Mesenchymal stem cell (in vitro differentiated cells and primary cell): Measurements from ENCODE around the gene NKAIN2.

Experiments
- DNase-seq: peaks from one replicate; pipeline ENCODE4 v3.0.0-alpha.2; 2013
- H2AFZ ChIP-seq: one replicate; pipeline ENCODE4 v1.6.1; 2013; ENCODE audit warnings: low read depth, mild to moderate bottlenecking, control low read depth, inconsistent platforms, low read length, moderate library complexity
- H2AK5ac ChIP-seq: 2 replicates; pipeline ENCODE4 v1.6.1; 2013; ENCODE audit warnings: low read length, moderate library complexity, mild to moderate bottlenecking, inconsistent platforms; ENCODE audit not compliant: severe bottlenecking
- H2BK120ac ChIP-seq: one replicate; pipeline ENCODE4 v1.6.1; 2013; ENCODE audit warnings: low read depth, mild to moderate bottlenecking, inconsistent platforms, low read length, moderate library complexity
- H2BK12ac ChIP-seq, 2 experiments: one replicate each; pipeline ENCODE4 v1.6.1; 2013; ENCODE audit warnings: inconsistent platforms in 2 of 2, low read length in 2 of 2, mild to moderate bottlenecking in 2 of 2, moderate library complexity in 2 of 2, control low read depth in 1 of 2
- H2BK15ac ChIP-seq: one replicate; pipeline ENCODE4 v1.6.1; 2013; ENCODE audit warnings: mild to moderate bottlenecking, low read depth, inconsistent platforms; ENCODE audit not compliant: poor library complexity, severe bottlenecking
- H2BK5ac ChIP-seq: 2 replicates; pipeline ENCODE4 v1.6.1; 2013; ENCODE audit warnings: low read depth, mild to moderate bottlenecking, low read length, control low read depth, inconsistent platforms; ENCODE audit not compliant: poor library complexity, severe bottlenecking
- H3K14ac ChIP-seq, 2 experiments: one replicate each; pipeline ENCODE4 v1.6.1; 2013; ENCODE audit warnings: inconsistent platforms in 2 of 2, low read length in 2 of 2, control low read depth in 1 of 2, mild to moderate bottlenecking in 1 of 2, moderate library complexity in 1 of 2
- H3K18ac ChIP-seq, 2 experiments: one replicate each; pipeline ENCODE4 v1.6.1; 2013; ENCODE audit warnings: inconsistent platforms in 2 of 2, low read length in 2 of 2, control low read depth in 1 of 2, low read depth in 1 of 2, mild to moderate bottlenecking in 1 of 2
- H3K23ac ChIP-seq, 2 experiments: one replicate each; pipeline ENCODE4 v1.6.1; 2013; ENCODE audit warnings: inconsistent platforms in 2 of 2, low read length in 2 of 2, mild to moderate bottlenecking in 2 of 2, moderate library complexity in 2 of 2, control low read depth in 1 of 2
- H3K27ac ChIP-seq: 2 replicates; pipeline ENCODE4 v1.5.1; 2013; ENCODE audit warnings: mild to moderate bottlenecking, moderate library complexity, low read length, control low read depth, inconsistent platforms; ENCODE audit not compliant: poor library complexity, severe bottlenecking
- H3K27me3 ChIP-seq, 2 experiments: 2 replicates each; pipeline versions ENCODE4 v1.6.1 to v1.7.0; 2013; ENCODE audit warnings: low read length in 2 of 2, mild to moderate bottlenecking in 2 of 2, moderate library complexity in 2 of 2, control low read depth in 1 of 2, inconsistent platforms in 1 of 2; ENCODE audit not compliant: control insufficient read depth in 1 of 2, insufficient read depth in 1 of 2
- H3K36me3 ChIP-seq, 2 experiments: 2 replicates each; pipeline versions ENCODE4 v1.6.1 to v1.7.0; 2013; ENCODE audit warnings: low read length in 2 of 2, control low read depth in 1 of 2, inconsistent platforms in 1 of 2, low read depth in 1 of 2, mild to moderate bottlenecking in 1 of 2; ENCODE audit not compliant: insufficient read depth in 2 of 2, control insufficient read depth in 1 of 2
- H3K4ac ChIP-seq, 2 experiments: one replicate each; pipeline ENCODE4 v1.6.1; 2013; ENCODE audit warnings: inconsistent platforms in 2 of 2, low read length in 2 of 2, mild to moderate bottlenecking in 2 of 2, moderate library complexity in 2 of 2, control low read depth in 1 of 2, low read depth in 1 of 2
- H3K4me1 ChIP-seq: 2 replicates; pipeline ENCODE4 v1.6.1; 2013; ENCODE audit warnings: low read depth, low read length, control low read depth; ENCODE audit not compliant: control insufficient read depth, insufficient read depth
- H3K4me2 ChIP-seq: 2 replicates; pipeline ENCODE4 v1.6.1; 2013; ENCODE audit warnings: low read length, mild to moderate bottlenecking, inconsistent platforms; ENCODE audit not compliant: poor library complexity, severe bottlenecking
- H3K4me3 ChIP-seq, 2 experiments: 2 replicates each; pipeline versions ENCODE4 v1.5.1 to v1.7.0; 2013; ENCODE audit warnings: low read length in 2 of 2, mild to moderate bottlenecking in 2 of 2, control low read depth in 1 of 2, low read depth in 1 of 2; ENCODE audit not compliant: insufficient read depth in 1 of 2
- H3K79me1 ChIP-seq: replicated peaks from 2 replicates; pipeline ENCODE4 v1.6.1; 2013; ENCODE audit warnings: mild to moderate bottlenecking, control low read depth, low read length, inconsistent platforms; ENCODE audit not compliant: poor library complexity, severe bottlenecking
- H3K9ac ChIP-seq: 2 replicates; pipeline ENCODE4 v1.7.0; 2013; ENCODE audit warnings: mild to moderate bottlenecking, low read length, moderate library complexity
- H3K9me3 ChIP-seq: 2 replicates; pipeline ENCODE4 v1.7.0; 2013; ENCODE audit warnings: mild to moderate bottlenecking, low read length; ENCODE audit not compliant: control insufficient read depth
- H4K8ac ChIP-seq: one replicate; pipeline ENCODE4 v1.6.1; 2013; ENCODE audit warnings: inconsistent platforms, mild to moderate bottlenecking, low read length, moderate library complexity
- H4K91ac ChIP-seq: one replicate; pipeline ENCODE4 v1.6.1; 2013; ENCODE audit warnings: mild to moderate bottlenecking, low read length, inconsistent platforms
- WGBS: methylation state at CpG from one replicate; pipeline ENCODE4 v1.1.7; 2013; ENCODE audit warnings: mixed read lengths; 5-methylcytosine and 5-hydroxymethylcytosine counted together

NKAIN2 gene

GRCh38 chr6:124539096-124539495, 735.4 kb downstream of the NKAIN2 start:
- Histone ChIP-seq H2BK15ac (no peak overlapping the region), H2BK120ac (no peak overlapping the region), H3K27ac (no peak overlapping the region), H2BK5ac (no peak overlapping the region), H2BK12ac (no peak overlapping the region), H3K4me2 (no peak overlapping the region), H4K8ac (no peak overlapping the region), H3K9ac (no peak overlapping the region), H2AK5ac (no peak overlapping the region), H3K9me3 (no peaks in the 10 kb centered on the region), H3K4me1 (no peaks in the 10 kb centered on the region), H3K4me3 (no peak overlapping the region), H2AFZ (no peak overlapping the region), H3K27me3 (no peaks in the 10 kb centered on the region), H3K23ac (no peak overlapping the region), H3K79me1 (no peaks in the 10 kb centered on the region), H3K18ac (no peak overlapping the region), H3K4ac (no peak overlapping the region), H3K36me3 (no peaks in the 10 kb centered on the region), H4K91ac (no peak overlapping the region), H3K14ac (no peak overlapping the region)
- DNase-seq = no peak

GRCh38 chr6:124541573-124541972, 737.9 kb downstream of the NKAIN2 start:
- Histone ChIP-seq H3K9me3 (no peaks in the 10 kb centered on the region), H2BK15ac (no peak overlapping the region), H2BK5ac (no peak overlapping the region), H2BK120ac (no peak overlapping the region), H3K4me2 (no peak overlapping the region), H3K79me1 (no peaks in the 10 kb centered on the region), H3K18ac (no peak overlapping the region), H4K91ac (no peak overlapping the region), H2AK5ac (no peak overlapping the region), H3K14ac (no peak overlapping the region), H3K27me3 (no peaks in the 10 kb centered on the region), H3K36me3 (no peaks in the 10 kb centered on the region), H4K8ac (no peak overlapping the region), H3K4ac (no peak overlapping the region), H3K23ac (no peak overlapping the region), H2AFZ (no peak overlapping the region), H3K4me1 (no peaks in the 10 kb centered on the region), H3K9ac (no peak overlapping the region), H3K27ac (no peak overlapping the region), H2BK12ac (no peak overlapping the region), H3K4me3 (no peak overlapping the region)
- DNase-seq = no peak
- no CpG with 5 or more reads among the region's 2 CpGs for WGBS

GRCh38 chr6:124546601-124547000, 742.9 kb downstream of the NKAIN2 start:
- no peaks in the 10 kb centered on the region for H3K4me1 ChIP-seq
- H2BK120ac ChIP-seq = no peak overlapping the region
- 41% methylated on average over 2 of the region's 2 CpGs for WGBS
- no peak overlapping the region for H2AK5ac ChIP-seq
- no peaks in the 10 kb centered on the region for H3K9me3 ChIP-seq
- no peak overlapping the region for H3K27ac ChIP-seq
- no peak overlapping the region for H2AFZ ChIP-seq
- no peak overlapping the region for H3K4me3 ChIP-seq
- no peak overlapping the region for H3K18ac ChIP-seq
- no peak overlapping the region for H3K4ac ChIP-seq
- no peak overlapping the region for H4K8ac ChIP-seq
- no peak overlapping the region for H2BK5ac ChIP-seq
- no peaks in the 10 kb centered on the region for H3K79me1 ChIP-seq
- no peaks in the 10 kb centered on the region for H3K27me3 ChIP-seq
- DNase-seq = peak; percentile 10
- no peak overlapping the region for H3K4me2 ChIP-seq
- no peak overlapping the region for H2BK15ac ChIP-seq
- no peak overlapping the region for H3K14ac ChIP-seq
- H3K36me3 ChIP-seq = no peaks in the 10 kb centered on the region
- H3K23ac ChIP-seq = no peak overlapping the region
- H4K91ac ChIP-seq = no peak overlapping the region
- no peak overlapping the region for H3K9ac ChIP-seq
- H2BK12ac ChIP-seq = no peak overlapping the region

GRCh38 chr6:124551711-124552233, 748.1 kb downstream of the NKAIN2 start:
- no peak for DNase-seq
- Histone ChIP-seq H2BK12ac (no peak overlapping the region), H2BK5ac (no peak overlapping the region), H3K79me1 (no peaks in the 10 kb centered on the region), H3K4me1 (no peaks in the 10 kb centered on the region), H3K4me3 (no peak overlapping the region), H3K9ac (no peak overlapping the region), H2BK120ac (no peak overlapping the region), H2BK15ac (no peak overlapping the region), H4K91ac (no peak overlapping the region), H4K8ac (no peak overlapping the region), H3K4ac (no peak overlapping the region), H3K9me3 (peaks cover 5% of the 10 kb centered on the region), H3K27me3 (no peaks in the 10 kb centered on the region), H3K23ac (no peak overlapping the region), H2AK5ac (no peak overlapping the region), H3K18ac (no peak overlapping the region), H3K14ac (no peak overlapping the region), H3K4me2 (no peak overlapping the region), H2AFZ (no peak overlapping the region), H3K36me3 (no peaks in the 10 kb centered on the region), H3K27ac (no peak overlapping the region)
- WGBS = 72% methylated on average over 3 of the region's 3 CpGs
